Measurements from ENCODE around the gene PCDH10. TPM values are rescaled to one million over a fixed set of nuclear protein-coding genes. Genes with fewer than 3 reads are reported as not detected.

The PCDH10 gene
- total RNA-seq, 1 donor from 2014 or later: not detected

- ChIA-PET CTCF (no interaction called here), POLR2A (no interaction called here)
- Mint-ChIP-seq H3K27me3 (no peaks in the 10 kb centered on the region), H3K9me3 (peaks cover 3% of the 10 kb centered on the region), H3K4me3 (no peak overlapping the region), H3K27ac (no peak overlapping the region), H3K4me1 (no peaks in the 10 kb centered on the region), H3K36me3 (ENCODE audit: low read depth) (no peaks in the 10 kb centered on the region)
- ATAC-seq (ENCODE audit: low read depth): no peak
- TF ChIP-seq CTCF (IDR thresholded peaks at IDR 0.05): no peak
- intact Hi-C loops (cut with micrococcal nuclease): no loop called here
- DNase-seq: no peak
Measured at GRCh38 chr4:133124746-133125145, 24.3 kb upstream of the PCDH10 start.

GRCh38 chr4:133127500-133127899 lies 21.6 kb upstream of the PCDH10 start:
- Mint-ChIP-seq H3K27me3 (no peaks in the 10 kb centered on the region), H3K27ac (no peak overlapping the region), H3K4me3 (no peak overlapping the region), H3K36me3 (ENCODE audit: low read depth) (no peaks in the 10 kb centered on the region), H3K9me3 (peaks cover 3% of the 10 kb centered on the region), H3K4me1 (no peaks in the 10 kb centered on the region)
- no peak for TF ChIP-seq CTCF (IDR thresholded peaks at IDR 0.05)
- ChIA-PET CTCF (no interaction called here), POLR2A (no interaction called here)
- DNase-seq (no peak), ATAC-seq (ENCODE audit: low read depth) (no peak)
- intact Hi-C loops (cut with micrococcal nuclease): no loop called here

- no peak for DNase-seq
- Mint-ChIP-seq H3K4me1 (no peaks in the 10 kb centered on the region), H3K4me3 (no peak overlapping the region), H3K27me3 (no peaks in the 10 kb centered on the region), H3K36me3 (ENCODE audit: low read depth) (no peaks in the 10 kb centered on the region), H3K9me3 (peaks cover 3% of the 10 kb centered on the region), H3K27ac (no peak overlapping the region)
- intact Hi-C loops (cut with micrococcal nuclease): no loop called here
- ATAC-seq (ENCODE audit: low read depth): no peak
- ChIA-PET CTCF (no interaction called here), POLR2A (no interaction called here)
- TF ChIP-seq CTCF (IDR thresholded peaks at IDR 0.05): no peak
Measured at GRCh38 chr4:133129237-133129636, 19.9 kb upstream of the PCDH10 start.

GRCh38 chr4:133130171-133130570 lies 18.9 kb upstream of the PCDH10 start:
- no peak for TF ChIP-seq CTCF (IDR thresholded peaks at IDR 0.05)
- ChIA-PET CTCF (no interaction called here), POLR2A (no interaction called here)
- intact Hi-C loops (cut with micrococcal nuclease): no loop called here
- Mint-ChIP-seq H3K4me1 (no peaks in the 10 kb centered on the region), H3K27ac (no peak overlapping the region), H3K36me3 (ENCODE audit: low read depth) (no peaks in the 10 kb centered on the region), H3K4me3 (no peak overlapping the region), H3K9me3 (peaks cover 3% of the 10 kb centered on the region), H3K27me3 (no peaks in the 10 kb centered on the region)
- ATAC-seq (ENCODE audit: low read depth) (no peak), DNase-seq (no peak)

- no peak for DNase-seq
- ATAC-seq (ENCODE audit: low read depth): no peak
- ChIA-PET POLR2A (no interaction called here), CTCF (no interaction called here)
- Mint-ChIP-seq H3K27ac (no peak overlapping the region), H3K27me3 (no peaks in the 10 kb centered on the region), H3K4me1 (no peaks in the 10 kb centered on the region), H3K4me3 (no peak overlapping the region), H3K36me3 (ENCODE audit: low read depth) (no peaks in the 10 kb centered on the region), H3K9me3 (no peaks in the 10 kb centered on the region)
- TF ChIP-seq CTCF (IDR thresholded peaks at IDR 0.05): no peak
- intact Hi-C loops (cut with micrococcal nuclease): no loop called here
Measured at GRCh38 chr4:133131829-133132460, 17.1 kb upstream of the PCDH10 start.
